CD4-positive, alpha-beta T cell treated with Interleukin-15 for 4 hours (primary cell): ENCODE results near the gene SMYD2.
A peak's percentile ranks its signal among the peaks of the same experiment; 100 is the strongest.

Experiments
- DNase-seq: peaks from one replicate; pipeline ENCODE4 v3.0.0-alpha.2; 2020; ENCODE audit warnings: low spot score

Gene SMYD2

GRCh38 chr1:214303141-214303930, 22.4 kb downstream of the SMYD2 start:
- no peak for DNase-seq

- no peak for DNase-seq
Observed at GRCh38 chr1:214305164-214305751, 24.3 kb downstream of the SMYD2 start.

GRCh38 chr1:214306269-214306668, 25.3 kb downstream of the SMYD2 start:
- DNase-seq: no peak

- DNase-seq: no peak
Observed at GRCh38 chr1:214310010-214310409, 29.1 kb downstream of the SMYD2 start.

GRCh38 chr1:214310777-214311690, 30.1 kb downstream of the SMYD2 start:
- DNase-seq: peak; percentile 10

GRCh38 chr1:214312530-214313051, 31.6 kb downstream of the SMYD2 start:
- no peak for DNase-seq

- no peak for DNase-seq
Observed at GRCh38 chr1:214314178-214314843, 33.4 kb downstream of the SMYD2 start.

GRCh38 chr1:214316593-214316992, 35.6 kb downstream of the SMYD2 start:
- DNase-seq: no peak

- DNase-seq: no peak
Observed at GRCh38 chr1:214317300-214317699, 36.3 kb downstream of the SMYD2 start.

- no peak for DNase-seq
Observed at GRCh38 chr1:214317734-214318133, 36.8 kb downstream of the SMYD2 start.

- DNase-seq: no peak
Observed at GRCh38 chr1:214318356-214318755, 37.4 kb downstream of the SMYD2 start.

- DNase-seq: no peak
Observed at GRCh38 chr1:214318956-214319736, 38.2 kb downstream of the SMYD2 start.

- DNase-seq: no peak
Observed at GRCh38 chr1:214319938-214320337, 39.0 kb downstream of the SMYD2 start.

GRCh38 chr1:214321705-214322453, 40.9 kb downstream of the SMYD2 start:
- no peak for DNase-seq

- no peak for DNase-seq
Observed at GRCh38 chr1:214324896-214325800, 44.2 kb downstream of the SMYD2 start.

GRCh38 chr1:214326406-214326805, 45.4 kb downstream of the SMYD2 start:
- DNase-seq: no peak

GRCh38 chr1:214327514-214327913, 46.6 kb downstream of the SMYD2 start:
- DNase-seq: no peak

- peak; percentile 82 for DNase-seq
Observed at GRCh38 chr1:214328770-214329469, 48.0 kb downstream of the SMYD2 start.
